ENCODE data around the gene RPS26.
"Not testable (repeated sequence)": the region's sequence is repeated elsewhere in the genome, so short reads cannot be mapped to it uniquely, and the experiment has no call there.

Gene RPS26

GRCh38 chr12:56041552-56042429 is at the start of gene RPS26:
TSS of gene RPS26 (plus strand) at chr12:56041918. CDS start at chr12:56042167, 249 bp downstream.
- peak; percentile 53 for DNase-seq

GRCh38 chr12:55993230-55993853 is 48.4 kb upstream of the RPS26 start:
- no peak for DNase-seq

- DNase-seq, result no peak
These were observed 46.4 kb upstream of the RPS26 start for GRCh38 chr12:55995366-55995765.

- no peak for DNase-seq
These were observed 45.5 kb upstream of the RPS26 start for GRCh38 chr12:55996201-55996714.

- peak; percentile 50 for DNase-seq
These were observed 44.8 kb upstream of the RPS26 start, which contains the start of gene SUOX for GRCh38 chr12:55996715-55997534. TSS of gene SUOX (plus strand) at chr12:55997276. CDS start at chr12:56002222, 4,946 bp downstream.

- no peak for DNase-seq
These were observed 44.2 kb upstream of the RPS26 start for GRCh38 chr12:55997535-55997859.

- DNase-seq, result not testable (repeated sequence)
These were observed 42.2 kb upstream of the RPS26 start for GRCh38 chr12:55999522-55999921.

GRCh38 chr12:55999999-56000540 is 41.6 kb upstream of the RPS26 start:
- DNase-seq, result not testable (repeated sequence)

- no peak for DNase-seq
These were observed 40.1 kb upstream of the RPS26 start for GRCh38 chr12:56001487-56002100.

GRCh38 chr12:56003376-56003775 is 38.3 kb upstream of the RPS26 start:
- not testable (repeated sequence) for DNase-seq

GRCh38 chr12:56004211-56004610 is 37.5 kb upstream of the RPS26 start:
- DNase-seq, result no peak

GRCh38 chr12:56007564-56008559 is 33.9 kb upstream of the RPS26 start:
- no peak for DNase-seq

- DNase-seq, result no peak
These were observed 31.6 kb upstream of the RPS26 start for GRCh38 chr12:56010111-56010570.

GRCh38 chr12:56011509-56012090 is 30.1 kb upstream of the RPS26 start:
- DNase-seq, result no peak

GRCh38 chr12:56013482-56013881 is 28.2 kb upstream of the RPS26 start:
- no peak for DNase-seq

GRCh38 chr12:56014205-56014604 is 27.5 kb upstream of the RPS26 start:
- DNase-seq, result no peak

GRCh38 chr12:56017181-56017580 is 24.5 kb upstream of the RPS26 start:
- DNase-seq, result no peak

GRCh38 chr12:56018356-56018755 is 23.4 kb upstream of the RPS26 start:
- DNase-seq, result no peak

- no peak for DNase-seq
These were observed 21.1 kb upstream of the RPS26 start, which contains the start of gene IKZF4 for GRCh38 chr12:56020423-56021184. TSS of gene IKZF4 (plus strand) at chr12:56021043. CDS start at chr12:56021494, 451 bp downstream.
